Body of pancreas (tissue), 4 donors: ENCODE measurements around the gene SELENOP. TPM values are rescaled to one million over a fixed set of nuclear protein-coding genes. Genes with fewer than 3 reads are reported as not detected.
"Not testable (repeated sequence)": the region's sequence is repeated elsewhere in the genome, so short reads cannot be mapped to it uniquely, and the experiment has no call there.

ENCODE experiments used
- ATAC-seq: fragments of 150-250 bp; one replicate; pipeline ENCODE4 v1.9.1; 2016
- DNase-seq, 4 donors: peaks; one replicate each; pipeline ENCODE4 v3.0.0-alpha.2; 2019
- H3K27ac ChIP-seq, 4 donors: fragments of 200-600 bp; sonication (generic); 1 replicate in 3 of 4; 2 replicates in 1 of 4; pipeline versions ENCODE4 v1.5.1 to v1.6.1; 2016 to 2019; ENCODE audit warnings: mild to moderate bottlenecking in 1 of 4, mixed read lengths in 1 of 4, moderate library complexity in 1 of 4
- H3K27me3 ChIP-seq, 2 donors: fragments of 200-600 bp; sonication (generic); one replicate each; pipeline ENCODE4 v1.6.0; 2016; ENCODE audit warnings: mild to moderate bottlenecking in 1 of 2
- H3K36me3 ChIP-seq, 2 donors: fragments of 200-600 bp; sonication (generic); replicated peaks in 1 of 2; 2 replicates each; pipeline ENCODE4 v1.5.1; 2016; ENCODE audit warnings: low read depth in 2 of 2; ENCODE audit not compliant: insufficient read depth in 1 of 2
- H3K4me1 ChIP-seq: fragments of 200-600 bp; sonication (generic); one replicate; pipeline ENCODE4 v1.6.0; 2016
- H3K4me3 ChIP-seq, 2 donors: fragments of 200-600 bp; sonication (generic); 1 replicate in 1 of 2; 2 replicates in 1 of 2; pipeline ENCODE4 v1.5.1; 2016 to 2019
- H3K9me3 ChIP-seq, 3 donors: fragments of 200-600 bp; sonication (generic); 1 replicate in 2 of 3; 2 replicates in 1 of 3; pipeline ENCODE4 v1.5.1; 2016
- CTCF ChIP-seq, 7 experiments: fragments of 450-650 bp in 4 of 7; fragments of 200-600 bp in 3 of 7; sonication (generic) in 3 of 7; IDR thresholded peaks; one replicate each; pipeline ENCODE4 v1.5.1; 2016 to 2019; ENCODE audit warnings: antibody characterized with exemption in 7 of 7
- POLR2A ChIP-seq, 3 donors: fragments of 450-650 bp; IDR thresholded peaks; one replicate each; pipeline ENCODE4 v1.6.1; 2016; ENCODE audit warnings: antibody characterized with exemption in 3 of 3, mild to moderate bottlenecking in 2 of 3
- WGBS, 2 donors: methylation state at CpG; one replicate each; pipeline ENCODE4 v1.1.5; 2017; 5-methylcytosine and 5-hydroxymethylcytosine counted together
- intact Hi-C: fragments of 100-400 bp; cut with DNase I; formaldehyde crosslinking; loops from one replicate; pipeline ENCODE4 v1.15.1; 2023
- total RNA-seq, 2 donors: library from RNA; depleted of rRNA; stranded (reverse); fragments of >200 nt; gene quantifications; one replicate each; pipeline ENCODE4 v1.1.0, GENCODE V29; 2016

Gene SELENOP
- total RNA-seq, 2 donors from 2014 or later: 97.9 to 289 TPM

DNA sequence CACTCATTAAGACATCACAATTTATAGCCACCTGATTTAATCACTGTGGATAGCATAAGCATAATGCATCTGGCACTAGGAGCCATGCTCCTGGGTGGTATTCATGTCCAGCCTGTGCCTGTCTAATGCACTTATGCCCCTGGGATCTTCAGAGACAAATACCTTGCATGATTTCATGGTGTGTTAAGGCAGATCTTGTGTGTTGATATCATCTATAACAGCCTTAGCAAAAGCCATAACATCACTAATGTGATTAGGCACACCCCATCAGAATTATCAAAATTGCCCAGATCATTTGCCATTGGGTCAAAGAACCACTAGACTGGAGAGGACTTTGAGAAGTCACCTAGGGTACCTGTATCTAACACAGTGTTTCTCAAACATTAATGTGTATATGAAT is 43.7 kb upstream of the SELENOP start:
- ATAC-seq: no peak
- H3K36me3 ChIP-seq: no peaks in the 10 kb centered on the region
- no peak for DNase-seq
- H3K9me3 ChIP-seq: no peaks in the 10 kb centered on the region
- H3K27me3 ChIP-seq: no peaks in the 10 kb centered on the region
- H3K4me3 ChIP-seq: no peak overlapping the region
- H3K27ac ChIP-seq: peak overlapping the region in 1 of 4 donors; percentile 2
- H3K4me1 ChIP-seq: peaks cover 3% of the 10 kb centered on the region
- no peak for TF ChIP-seq POLR2A (IDR thresholded peaks at IDR 0.05)
- TF ChIP-seq CTCF (IDR thresholded peaks at IDR 0.05): no peak
- intact Hi-C loops: no loop called here

DNA sequence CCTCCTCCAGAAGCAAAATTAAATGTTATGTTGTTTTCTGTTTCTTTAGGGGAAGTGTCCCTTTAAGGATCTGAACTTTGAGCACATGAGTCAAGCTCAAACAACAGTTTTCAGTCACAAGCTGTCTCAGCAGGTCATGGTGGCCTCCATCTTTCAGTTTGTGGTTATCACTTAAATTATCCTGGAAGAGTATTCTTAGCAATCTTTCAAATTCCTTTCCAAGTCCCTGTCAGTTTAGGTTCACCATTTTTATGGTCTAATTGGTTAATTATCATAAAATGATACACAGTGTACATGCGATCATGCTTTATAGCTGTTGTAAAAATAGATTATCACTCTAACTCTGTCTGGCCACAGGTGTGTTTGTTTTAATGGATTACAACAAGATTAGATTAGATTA is 43.1 kb upstream of the SELENOP start:
- intact Hi-C loops: no loop called here
- Histone ChIP-seq H3K4me3 (no peak overlapping the region), H3K27ac (no peak overlapping the region)

GRCh38 chr5:42852826-42853225 is 41.1 kb upstream of the SELENOP start:
- TF ChIP-seq POLR2A (IDR thresholded peaks at IDR 0.05) (no peak), CTCF (IDR thresholded peaks at IDR 0.05) (no peak)
- Histone ChIP-seq H3K27ac (no peak overlapping the region), H3K27me3 (no peaks in the 10 kb centered on the region), H3K36me3 (no peaks in the 10 kb centered on the region), H3K9me3 (no peaks in the 10 kb centered on the region), H3K4me3 (no peak overlapping the region), H3K4me1 (no peaks in the 10 kb centered on the region)
- DNase-seq (no peak), ATAC-seq (no peak)
- intact Hi-C loops: no loop called here
- 91 to 97% methylated on average over 1 of the region's 1 CpG for WGBS, 2 donors

More for the DNA sequence above, 43.1 kb upstream of the SELENOP start:
- DNase-seq: no peak
- Histone ChIP-seq H3K9me3 (no peaks in the 10 kb centered on the region), H3K36me3 (no peaks in the 10 kb centered on the region), H3K27me3 (no peaks in the 10 kb centered on the region), H3K4me1 (peaks cover 3% of the 10 kb centered on the region)
- 39 to 62% methylated on average over 1 of the region's 1 CpG for WGBS, 2 donors
- ATAC-seq: no peak
- TF ChIP-seq CTCF (IDR thresholded peaks at IDR 0.05): no peak
- TF ChIP-seq POLR2A (IDR thresholded peaks at IDR 0.05): no peak

DNA sequence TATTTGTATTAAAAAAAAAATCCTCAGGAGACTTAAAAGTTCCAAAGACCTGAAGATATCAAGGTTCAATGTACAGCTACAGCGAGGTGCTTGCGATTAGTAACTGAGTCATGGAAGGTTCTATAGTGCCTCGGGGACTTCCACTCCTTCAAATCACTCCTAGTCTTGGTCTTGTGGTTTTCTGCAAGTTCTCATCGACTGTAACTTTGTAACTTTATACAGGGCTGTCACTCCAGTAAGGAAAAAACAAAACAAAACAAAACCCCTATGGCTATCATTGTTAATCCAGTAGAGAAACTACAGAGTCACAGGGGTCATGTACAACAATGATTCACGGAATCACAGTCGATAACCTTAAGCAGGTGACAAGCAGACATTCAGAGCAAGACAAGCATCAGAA is 39.8 kb upstream of the SELENOP start:
- ATAC-seq (no peak), DNase-seq (no peak)
- 88 to 90% methylated on average over 6 of the region's 6 CpGs for WGBS, 2 donors
- peaks cover 6% of the 10 kb centered on the region for H3K4me1 ChIP-seq
- H3K4me3 ChIP-seq: no peak overlapping the region
- no peaks in the 10 kb centered on the region for H3K36me3 ChIP-seq
- no peak overlapping the region for H3K27ac ChIP-seq
- intact Hi-C loops: no loop called here
- no peak for TF ChIP-seq CTCF (IDR thresholded peaks at IDR 0.05)
- no peak for TF ChIP-seq POLR2A (IDR thresholded peaks at IDR 0.05)
- no peaks in the 10 kb centered on the region for H3K27me3 ChIP-seq
- no peaks in the 10 kb centered on the region for H3K9me3 ChIP-seq

- Histone ChIP-seq H3K27ac (no peak overlapping the region), H3K4me1 (peaks cover 15% of the 10 kb centered on the region), H3K27me3 (no peaks in the 10 kb centered on the region), H3K9me3 (no peaks in the 10 kb centered on the region), H3K36me3 (no peaks in the 10 kb centered on the region), H3K4me3 (no peak overlapping the region)
- TF ChIP-seq POLR2A (IDR thresholded peaks at IDR 0.05) (no peak), CTCF (IDR thresholded peaks at IDR 0.05) (no peak)
- no peak for ATAC-seq
- no peak for DNase-seq
- intact Hi-C loops: no loop called here
- WGBS, 2 donors: 95 to 98% methylated on average over 2 of the region's 2 CpGs
Observed at GRCh38 chr5:42848545-42848944, 36.9 kb upstream of the SELENOP start.

GRCh38 chr5:42844408-42844807 is 32.7 kb upstream of the SELENOP start:
- H3K27ac ChIP-seq, H3K36me3 ChIP-seq, H3K4me3 ChIP-seq, DNase-seq, ATAC-seq, H3K9me3 ChIP-seq, intact Hi-C loops, H3K27me3 ChIP-seq: not testable (repeated sequence)
- H3K4me1 ChIP-seq: peaks cover 33% of the 10 kb centered on the region
- WGBS, 2 donors: 95 to 98% methylated on average over 4 of the region's 4 CpGs
